A673 (cell line): ENCODE data around the gene TTC24.

Experiments used
- EZH2 ChIP-seq: fragments of 200-600 bp; sonication (generic); IDR thresholded peaks from 2 replicates; pipeline ENCODE4 v1.6.1; 2017; ENCODE audit warnings: borderline replicate concordance, low read depth, mild to moderate bottlenecking, mixed read lengths, antibody characterized with exemption, low read length; ENCODE audit not compliant: poor library complexity, severe bottlenecking
- TF ChIP-seq, protein P1 (sequence below): fragments of 300-800, 200-600 bp; sonication (generic); conservative IDR thresholded peaks from 2 replicates; pipeline ENCODE4 v1.5.1; 2017; ENCODE audit warnings: low read depth, mild to moderate bottlenecking, antibody characterized with exemption, low read length, moderate library complexity, mixed read lengths

DNA sequence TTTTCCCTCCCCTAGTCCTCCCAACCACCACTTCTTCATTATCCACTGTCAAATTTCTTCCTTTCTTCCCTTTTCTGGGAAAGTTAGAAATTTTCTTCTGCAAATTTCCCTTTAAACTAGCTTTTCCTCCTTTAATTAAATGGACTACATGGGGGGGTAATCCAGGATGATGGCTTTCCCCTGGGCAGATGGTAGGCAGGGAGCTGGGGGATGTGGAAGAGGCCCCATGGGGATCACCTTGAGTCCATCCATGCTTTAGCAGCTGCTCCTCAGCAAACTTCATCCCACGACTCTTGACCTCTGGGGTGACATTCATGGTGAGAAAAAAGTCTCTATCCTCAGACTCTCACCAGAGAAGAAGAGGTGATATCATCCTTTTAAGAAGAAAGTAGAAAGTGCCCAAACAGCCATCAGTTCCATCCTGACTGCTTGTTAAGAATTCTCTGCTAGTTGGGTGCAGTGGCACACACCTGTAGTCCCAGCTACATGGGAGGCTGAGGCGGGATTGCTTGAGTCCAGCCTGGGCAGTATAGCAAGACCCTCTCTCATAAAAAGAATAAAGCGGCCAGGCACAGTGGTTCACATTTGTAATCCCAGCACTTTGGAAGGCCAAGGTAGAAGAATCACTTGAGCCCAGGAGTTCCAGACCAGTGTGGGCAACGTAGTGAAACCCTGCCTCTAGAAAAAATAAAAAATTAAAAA lies 19.4 kb downstream of the TTC24 start:
- TF ChIP-seq, protein P1, sequence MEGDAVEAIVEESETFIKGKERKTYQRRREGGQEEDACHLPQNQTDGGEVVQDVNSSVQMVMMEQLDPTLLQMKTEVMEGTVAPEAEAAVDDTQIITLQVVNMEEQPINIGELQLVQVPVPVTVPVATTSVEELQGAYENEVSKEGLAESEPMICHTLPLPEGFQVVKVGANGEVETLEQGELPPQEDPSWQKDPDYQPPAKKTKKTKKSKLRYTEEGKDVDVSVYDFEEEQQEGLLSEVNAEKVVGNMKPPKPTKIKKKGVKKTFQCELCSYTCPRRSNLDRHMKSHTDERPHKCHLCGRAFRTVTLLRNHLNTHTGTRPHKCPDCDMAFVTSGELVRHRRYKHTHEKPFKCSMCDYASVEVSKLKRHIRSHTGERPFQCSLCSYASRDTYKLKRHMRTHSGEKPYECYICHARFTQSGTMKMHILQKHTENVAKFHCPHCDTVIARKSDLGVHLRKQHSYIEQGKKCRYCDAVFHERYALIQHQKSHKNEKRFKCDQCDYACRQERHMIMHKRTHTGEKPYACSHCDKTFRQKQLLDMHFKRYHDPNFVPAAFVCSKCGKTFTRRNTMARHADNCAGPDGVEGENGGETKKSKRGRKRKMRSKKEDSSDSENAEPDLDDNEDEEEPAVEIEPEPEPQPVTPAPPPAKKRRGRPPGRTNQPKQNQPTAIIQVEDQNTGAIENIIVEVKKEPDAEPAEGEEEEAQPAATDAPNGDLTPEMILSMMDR = no peak
- TF ChIP-seq EZH2 = no peak
